NCI-H524 (cell line): ENCODE data around the gene NFATC2.
A peak's percentile ranks its signal among the peaks of the same experiment; 100 is the strongest.

ENCODE experiments used
- DNase-seq, 2 experiments: peaks; one replicate each; lab custom pipeline; 2025; lab: John Stamatoyannopoulos, UW

The NFATC2 gene

GRCh38 chr20:51412333-51412871 lies 130.1 kb downstream of the NFATC2 start:
- DNase-seq: no peak

GRCh38 chr20:51411870-51412269 lies 130.6 kb downstream of the NFATC2 start:
- DNase-seq: no peak

GRCh38 chr20:51410586-51411325 lies 131.8 kb downstream of the NFATC2 start:
- DNase-seq: no peak

- no peak for DNase-seq
These were observed 133.2 kb downstream of the NFATC2 start for GRCh38 chr20:51409192-51409880.

- DNase-seq: no peak
These were observed 138.0 kb downstream of the NFATC2 start for GRCh38 chr20:51404297-51405060.

DNA sequence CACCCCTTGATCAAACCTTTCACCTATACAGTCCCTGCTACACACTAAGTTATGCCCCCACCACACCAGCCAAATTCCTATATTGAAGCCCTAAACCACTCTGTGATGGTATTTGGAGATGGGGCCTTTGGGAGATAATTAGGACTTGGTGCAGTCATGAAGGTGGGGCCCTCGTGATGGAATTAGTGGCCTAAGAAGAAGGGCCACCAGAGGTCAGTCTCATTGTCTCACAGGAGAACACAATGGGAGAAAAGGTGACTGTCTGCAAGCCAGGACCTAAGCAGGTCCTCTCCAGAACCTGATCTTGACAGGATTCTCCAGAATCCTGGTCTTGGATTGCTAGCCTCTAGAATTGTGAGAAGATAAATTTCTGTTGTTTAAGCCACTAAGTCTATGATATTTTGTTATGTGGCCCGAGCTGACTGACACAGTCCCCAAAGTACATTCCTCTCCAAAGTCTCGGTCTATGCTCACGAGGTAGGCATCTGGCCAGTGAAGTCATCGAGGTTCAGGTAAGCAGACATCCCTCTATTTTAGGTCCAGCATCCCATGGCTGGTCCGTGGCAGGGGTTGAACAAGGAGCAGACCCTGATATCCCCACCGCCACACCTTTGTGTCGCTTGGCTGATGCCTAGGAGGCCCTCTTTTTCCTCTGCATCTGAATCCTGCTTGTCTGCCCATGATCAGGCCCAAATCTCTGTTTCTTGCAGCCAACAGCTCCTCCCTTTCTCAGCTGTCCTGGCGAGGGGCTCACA lies 138.9 kb downstream of the NFATC2 start:
- no peak for DNase-seq

GRCh38 chr20:51402201-51402600 lies 140.3 kb downstream of the NFATC2 start:
- no peak for DNase-seq

- DNase-seq: no peak
These were observed 141.0 kb downstream of the NFATC2 start for GRCh38 chr20:51401496-51401895.

DNA sequence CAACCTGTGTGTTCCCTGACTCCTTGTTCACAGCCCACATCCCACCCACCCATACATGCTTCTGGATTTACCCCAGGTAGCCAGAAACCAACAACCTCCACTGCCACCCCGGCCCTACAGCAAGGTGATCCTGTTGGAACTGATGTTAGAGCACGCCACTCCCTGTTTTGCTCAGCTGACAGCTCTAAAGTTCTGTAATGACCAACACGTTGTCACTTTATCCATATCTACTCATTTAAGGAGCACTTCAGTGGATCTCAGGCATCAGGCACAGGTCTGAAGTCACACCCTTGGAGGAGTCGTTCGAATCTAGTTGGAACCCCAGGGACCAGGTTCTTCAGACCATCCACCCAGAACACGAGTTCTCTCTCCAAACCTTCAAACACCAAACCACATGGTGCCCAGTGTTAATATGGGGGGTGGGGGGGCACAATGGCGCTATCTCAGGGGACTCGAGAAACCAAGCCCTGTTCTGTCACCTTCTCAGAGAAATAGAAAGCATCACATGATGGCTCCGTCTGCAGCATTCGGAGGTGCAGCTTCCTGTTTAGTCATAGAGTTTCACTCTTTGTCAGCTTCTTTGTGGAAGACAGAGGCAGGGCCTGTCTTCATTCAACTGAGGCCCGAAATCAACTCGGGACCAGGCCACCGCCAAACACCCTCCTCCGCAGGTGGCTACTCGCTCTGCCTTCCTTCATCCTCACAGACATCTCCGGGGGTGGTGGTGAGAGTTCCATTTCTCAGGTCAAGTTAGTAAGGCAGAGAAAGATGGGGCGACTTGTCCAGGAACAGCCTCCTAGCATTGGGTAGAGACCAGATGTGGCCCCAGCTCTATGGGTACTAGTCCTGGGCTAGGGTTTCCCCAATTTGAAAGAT lies 142.2 kb downstream of the NFATC2 start:
- no peak for DNase-seq

- no peak for DNase-seq
These were observed 143.3 kb downstream of the NFATC2 start for GRCh38 chr20:51399006-51399890.

- DNase-seq: no peak
These were observed 144.0 kb downstream of the NFATC2 start for GRCh38 chr20:51398552-51398951.

DNA sequence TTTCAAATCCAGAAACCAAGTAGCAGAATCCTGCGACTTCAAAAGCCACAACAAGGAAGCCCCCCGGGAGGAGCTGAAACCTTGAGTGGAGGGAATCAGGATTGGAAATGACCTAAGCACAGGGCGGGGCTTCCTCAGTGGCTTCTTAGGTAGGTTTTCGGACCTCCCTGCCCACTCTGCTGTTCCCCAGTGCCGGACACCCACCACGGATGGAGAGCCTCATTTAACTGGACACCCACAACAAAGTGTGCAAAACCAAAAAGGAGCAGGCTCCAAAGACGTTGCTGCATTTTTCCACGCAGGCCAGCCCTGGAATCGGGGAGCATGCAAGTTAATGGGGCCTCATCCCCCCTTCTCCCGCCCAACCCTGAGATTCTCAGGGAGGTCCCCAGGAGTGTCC lies 144.4 kb downstream of the NFATC2 start:
- DNase-seq: no peak

GRCh38 chr20:51397137-51397536 lies 145.4 kb downstream of the NFATC2 start:
- DNase-seq: peak in 1 of 2 experiments; percentile 28

- no peak for DNase-seq
These were observed 146.1 kb downstream of the NFATC2 start for GRCh38 chr20:51396365-51396909.

GRCh38 chr20:51394706-51395105 lies 147.8 kb downstream of the NFATC2 start:
- DNase-seq: no peak

GRCh38 chr20:51393571-51393970 lies 148.9 kb downstream of the NFATC2 start:
- no peak for DNase-seq

DNA sequence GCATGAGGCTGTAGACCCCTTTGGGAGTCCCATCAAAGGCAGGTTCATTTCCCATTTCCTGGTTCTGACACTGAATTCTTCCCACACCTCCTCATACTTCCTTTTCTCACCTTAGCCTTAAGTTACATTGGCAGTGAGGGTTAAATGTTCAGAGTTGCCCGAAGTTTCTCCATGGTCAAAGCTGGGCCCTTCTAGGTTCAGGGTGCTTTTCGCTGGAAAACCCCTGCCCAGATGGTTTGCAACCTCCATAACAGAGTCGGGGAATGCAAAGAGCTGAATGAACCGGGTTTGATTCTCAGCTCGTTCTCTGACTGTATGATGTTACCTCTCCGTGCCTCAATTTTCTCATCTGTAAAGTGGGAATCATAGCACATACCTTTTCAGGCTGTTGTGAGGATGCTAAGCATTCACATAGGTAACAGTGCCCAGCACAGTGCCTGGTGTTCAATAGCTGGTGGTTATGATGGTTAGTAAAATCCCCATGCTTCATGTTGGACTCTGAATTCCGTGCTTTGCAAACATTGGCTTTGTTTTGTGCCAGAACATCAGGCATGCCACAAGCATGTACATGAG lies 149.8 kb downstream of the NFATC2 start:
- no peak for DNase-seq

DNA sequence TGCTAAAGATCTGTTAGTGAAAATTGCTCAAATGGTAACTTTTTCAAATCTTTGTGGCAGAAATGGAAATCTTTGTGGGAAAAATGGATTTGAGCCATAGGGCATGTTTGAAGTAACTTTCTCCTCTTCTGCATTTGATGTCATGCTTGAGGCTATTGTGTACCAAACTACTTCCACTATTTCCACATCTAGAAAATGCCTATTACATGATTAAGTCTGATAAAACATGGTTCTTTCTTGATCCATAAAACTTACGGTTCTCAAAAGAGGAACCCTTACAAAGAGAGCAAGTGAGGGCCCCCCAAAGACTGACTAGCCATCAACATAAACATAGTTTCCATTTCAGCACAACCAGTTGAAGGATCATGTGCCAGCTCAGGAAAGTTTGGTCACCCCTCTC lies 150.6 kb downstream of the NFATC2 start:
- no peak for DNase-seq
